SU-DHL-6 (cell line): ENCODE results near the gene KCNJ18.
A peak's percentile ranks its signal among the peaks of the same experiment; 100 is the strongest.
"Not testable (repeated sequence)": the region's sequence is repeated elsewhere in the genome, so short reads cannot be mapped to it uniquely, and the experiment has no call there.

Experiments used
- H2AFZ ChIP-seq: fragments of 200-600 bp; sonication (generic); 2 replicates; pipeline ENCODE4 v1.6.1; 2014; ENCODE audit warnings: low read depth, mild to moderate bottlenecking, moderate library complexity, mixed read lengths, antibody characterized with exemption, low read length; ENCODE audit not compliant: severe bottlenecking
- H3F3A ChIP-seq: fragments of 200-600 bp; shearing (Covaris generic); 2 replicates; pipeline ENCODE4 v1.6.0; 2016; ENCODE audit warnings: antibody characterized with exemption, mild to moderate bottlenecking; ENCODE audit not compliant: insufficient read depth
- H3K27ac ChIP-seq: fragments of 200-600 bp; sonication (generic); 2 replicates; pipeline ENCODE4 v1.5.1; 2016; ENCODE audit warnings: low read depth, mild to moderate bottlenecking, low read length, moderate library complexity, mixed read lengths
- H3K27me3 ChIP-seq: fragments of 200-600 bp; sonication (generic), shearing (Covaris generic); 2 replicates; pipeline ENCODE4 v1.6.0; 2014; ENCODE audit warnings: mild to moderate bottlenecking, low read length
- H3K36me3 ChIP-seq: fragments of 200-600 bp; sonication (generic); 2 replicates; pipeline ENCODE4 v1.6.1; 2014; ENCODE audit warnings: mild to moderate bottlenecking, low read length, mixed read lengths
- H3K4me2 ChIP-seq: fragments of 300-600, 200-600 bp; shearing (Covaris generic), sonication (generic); 2 replicates; pipeline ENCODE4 v1.6.0; 2014; ENCODE audit warnings: low read length, low read depth, mild to moderate bottlenecking; ENCODE audit not compliant: poor library complexity, severe bottlenecking
- H3K4me3 ChIP-seq: fragments of 200-600 bp; sonication (generic); 2 replicates; pipeline ENCODE4 v1.5.1; 2014; ENCODE audit warnings: antibody characterized with exemption, low read length, mild to moderate bottlenecking, mixed read lengths; ENCODE audit not compliant: insufficient read depth, poor library complexity, severe bottlenecking
- H3K79me2 ChIP-seq: fragments of 200-600 bp; sonication (generic); 2 replicates; pipeline ENCODE4 v1.6.1; 2014; ENCODE audit warnings: mild to moderate bottlenecking, low read length, moderate library complexity; ENCODE audit not compliant: insufficient read depth
- H3K9ac ChIP-seq: fragments of 200-600 bp; sonication (generic); 2 replicates; pipeline ENCODE4 v1.7.0; 2014; ENCODE audit warnings: mild to moderate bottlenecking, low read length
- H3K9me2 ChIP-seq: fragments of 200-600 bp; sonication (generic); replicated peaks from 2 replicates; pipeline ENCODE4 v1.6.1; 2014; ENCODE audit warnings: low read length; ENCODE audit not compliant: insufficient read depth
- H3K9me3 ChIP-seq: fragments of 200-600 bp; sonication (generic); 2 replicates; pipeline ENCODE4 v1.6.1; 2014; ENCODE audit warnings: low read length, mixed read lengths; ENCODE audit not compliant: insufficient read depth
- H4K20me1 ChIP-seq: fragments of 200-600 bp; sonication (generic); 2 replicates; pipeline ENCODE4 v1.6.1; 2014; ENCODE audit warnings: low read depth, mild to moderate bottlenecking, antibody characterized with exemption, low read length, moderate library complexity, mixed read lengths
- CTCF ChIP-seq: fragments of 200-600 bp; sonication (generic); IDR thresholded peaks from one replicate; pipeline ENCODE4 v1.5.1; 2017; ENCODE audit warnings: antibody characterized with exemption, mild to moderate bottlenecking, low read length, moderate library complexity; ENCODE audit not compliant: insufficient read depth, poor library complexity, severe bottlenecking
- EZH2phosphoT487 ChIP-seq: fragments of 200-600 bp; sonication (generic), shearing (Covaris generic); conservative IDR thresholded peaks from 2 replicates; pipeline ENCODE4 v1.6.1; 2018; ENCODE audit warnings: mild to moderate bottlenecking, antibody characterized with exemption, low read length, moderate library complexity, mixed read lengths

The KCNJ18 gene

GRCh38 chr17:21738241-21738640 lies 45.9 kb downstream of the KCNJ18 start:
- not testable (repeated sequence) for H3K9me2 ChIP-seq, H3K4me2 ChIP-seq, H3K27me3 ChIP-seq, H3K9ac ChIP-seq, H3K79me2 ChIP-seq, H3K9me3 ChIP-seq, H3K36me3 ChIP-seq, H2AFZ ChIP-seq, H3K4me3 ChIP-seq, H3F3A ChIP-seq, H4K20me1 ChIP-seq
- peak overlapping the region; percentile 82 for H3K27ac ChIP-seq

- not testable (repeated sequence) for H2AFZ ChIP-seq, H3F3A ChIP-seq, H3K9ac ChIP-seq, H3K79me2 ChIP-seq, H3K27me3 ChIP-seq, H3K9me3 ChIP-seq, H3K4me3 ChIP-seq, H3K36me3 ChIP-seq, H4K20me1 ChIP-seq, H3K9me2 ChIP-seq
- peak overlapping the region; percentile 27 for H3K4me2 ChIP-seq
- peak overlapping the region; percentile 69 for H3K27ac ChIP-seq
Measured at GRCh38 chr17:21738877-21739474, 46.7 kb downstream of the KCNJ18 start.

GRCh38 chr17:21739485-21739884 lies 47.2 kb downstream of the KCNJ18 start:
- H3K27me3 ChIP-seq, H3K4me3 ChIP-seq, H3K9me3 ChIP-seq, H3K79me2 ChIP-seq, H3K9me2 ChIP-seq, H3K36me3 ChIP-seq, H2AFZ ChIP-seq, H3F3A ChIP-seq, H4K20me1 ChIP-seq, H3K9ac ChIP-seq: not testable (repeated sequence)
- Histone ChIP-seq H3K27ac (peak overlapping the region; percentile 69), H3K4me2 (peak overlapping the region; percentile 27)

GRCh38 chr17:21740836-21741235 lies 48.5 kb downstream of the KCNJ18 start:
- H3K9me2 ChIP-seq, H3K9ac ChIP-seq, H3K9me3 ChIP-seq, H4K20me1 ChIP-seq, H3K79me2 ChIP-seq, H3K36me3 ChIP-seq, H3K4me3 ChIP-seq, H3F3A ChIP-seq, H2AFZ ChIP-seq, H3K4me2 ChIP-seq, H3K27me3 ChIP-seq: not testable (repeated sequence)
- peak overlapping the region; percentile 60; the same call in 1 of the 2 replicates for H3K27ac ChIP-seq

GRCh38 chr17:21741520-21741919 lies 49.2 kb downstream of the KCNJ18 start:
- not testable (repeated sequence) for H2AFZ ChIP-seq, H3K27me3 ChIP-seq, H3K79me2 ChIP-seq, H3F3A ChIP-seq, H3K4me2 ChIP-seq, H3K9ac ChIP-seq, H3K9me3 ChIP-seq, H3K9me2 ChIP-seq, H3K36me3 ChIP-seq, H4K20me1 ChIP-seq, H3K4me3 ChIP-seq, H3K27ac ChIP-seq

- Histone ChIP-seq H4K20me1 (no peaks in the 10 kb centered on the region), H3K9me2 (no peaks in the 10 kb centered on the region), H3K27me3 (no peaks in the 10 kb centered on the region), H3K79me2 (no peaks in the 10 kb centered on the region), H3K4me3 (no peak overlapping the region), H3K9ac (0 out of 2 replicates have a peak overlapping the region, but pooled peaks have one; percentile 22), H2AFZ (no peak overlapping the region), H3K9me3 (no peaks in the 10 kb centered on the region), H3K27ac (peak overlapping the region; percentile 75), H3K36me3 (no peaks in the 10 kb centered on the region), H3K4me2 (peak overlapping the region; percentile 25), H3F3A (no peaks in the 10 kb centered on the region)
- TF ChIP-seq EZH2phosphoT487 (no peak), CTCF (no peak)
Measured at GRCh38 chr17:21742326-21742725, 50.0 kb downstream of the KCNJ18 start.

GRCh38 chr17:21744151-21744550 lies 51.8 kb downstream of the KCNJ18 start:
- not testable (repeated sequence) for H3K9ac ChIP-seq, H3K79me2 ChIP-seq, H3K9me3 ChIP-seq, H3K4me3 ChIP-seq, H3K36me3 ChIP-seq, H3F3A ChIP-seq, H2AFZ ChIP-seq, H3K27ac ChIP-seq, H3K27me3 ChIP-seq, H3K9me2 ChIP-seq, H3K4me2 ChIP-seq, H4K20me1 ChIP-seq
